ENCODE measurements around the gene CNTN5. TPM values are rescaled to one million over a fixed set of nuclear protein-coding genes. Genes with fewer than 3 reads are reported as not detected.

CNTN5 gene
- total RNA-seq, 4 donors from 2014 or later, result not detected

DNA sequence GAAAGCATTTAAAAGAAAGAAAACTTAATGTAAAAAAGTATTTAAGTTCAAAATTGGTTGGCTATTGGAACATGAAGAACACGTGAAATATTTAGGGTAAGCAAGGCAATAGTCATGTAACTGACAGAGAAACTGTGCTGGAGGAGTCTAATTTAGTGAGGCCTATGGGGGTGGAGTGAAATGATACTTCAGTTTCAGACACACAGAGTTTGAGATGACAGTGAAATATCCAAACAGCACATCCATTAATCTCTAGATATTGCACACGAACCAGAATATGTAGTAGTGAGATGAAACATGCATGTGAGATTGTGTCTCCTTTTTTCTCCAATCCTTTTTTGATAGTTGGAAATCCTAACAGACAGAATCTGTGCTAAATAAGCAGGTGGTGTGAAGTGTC, 739.0 kb downstream of the CNTN5 start:
- Histone ChIP-seq H3K4me1 (no peaks in the 10 kb centered on the region), H3K4me3 (no peak overlapping the region), H3K27me3 (no peaks in the 10 kb centered on the region), H3K36me3 (no peaks in the 10 kb centered on the region), H3K27ac (no peak overlapping the region), H3K9me3 (no peaks in the 10 kb centered on the region)
- WGBS, result 56% methylated on average over 2 of the region's 2 CpGs
- TF ChIP-seq POLR2AphosphoS5 (IDR thresholded peaks at IDR 0.05) (no peak), POLR2A (IDR thresholded peaks at IDR 0.05) (no peak), EP300 (IDR thresholded peaks at IDR 0.05) (no peak)
- TF ChIP-seq, protein P1, sequence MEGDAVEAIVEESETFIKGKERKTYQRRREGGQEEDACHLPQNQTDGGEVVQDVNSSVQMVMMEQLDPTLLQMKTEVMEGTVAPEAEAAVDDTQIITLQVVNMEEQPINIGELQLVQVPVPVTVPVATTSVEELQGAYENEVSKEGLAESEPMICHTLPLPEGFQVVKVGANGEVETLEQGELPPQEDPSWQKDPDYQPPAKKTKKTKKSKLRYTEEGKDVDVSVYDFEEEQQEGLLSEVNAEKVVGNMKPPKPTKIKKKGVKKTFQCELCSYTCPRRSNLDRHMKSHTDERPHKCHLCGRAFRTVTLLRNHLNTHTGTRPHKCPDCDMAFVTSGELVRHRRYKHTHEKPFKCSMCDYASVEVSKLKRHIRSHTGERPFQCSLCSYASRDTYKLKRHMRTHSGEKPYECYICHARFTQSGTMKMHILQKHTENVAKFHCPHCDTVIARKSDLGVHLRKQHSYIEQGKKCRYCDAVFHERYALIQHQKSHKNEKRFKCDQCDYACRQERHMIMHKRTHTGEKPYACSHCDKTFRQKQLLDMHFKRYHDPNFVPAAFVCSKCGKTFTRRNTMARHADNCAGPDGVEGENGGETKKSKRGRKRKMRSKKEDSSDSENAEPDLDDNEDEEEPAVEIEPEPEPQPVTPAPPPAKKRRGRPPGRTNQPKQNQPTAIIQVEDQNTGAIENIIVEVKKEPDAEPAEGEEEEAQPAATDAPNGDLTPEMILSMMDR (IDR thresholded peaks at IDR 0.05), result no peak
- DNase-seq (ENCODE audit: low spot score in 2 of 2), result no peak

GRCh38 chr11:99766811-99767210, 746.1 kb downstream of the CNTN5 start:
- 65% methylated on average over 3 of the region's 3 CpGs for WGBS

GRCh38 chr11:99773646-99774045, 752.9 kb downstream of the CNTN5 start:
- H3K9me3 ChIP-seq, result no peaks in the 10 kb centered on the region
- TF ChIP-seq POLR2A (IDR thresholded peaks at IDR 0.05) (no peak), POLR2AphosphoS5 (IDR thresholded peaks at IDR 0.05) (no peak), EP300 (IDR thresholded peaks at IDR 0.05) (no peak)
- TF ChIP-seq, protein P1 (IDR thresholded peaks at IDR 0.05), result no peak
- H3K4me3 ChIP-seq, result no peak overlapping the region
- 49% methylated on average over 5 of the region's 5 CpGs for WGBS
- no peak overlapping the region for H3K27ac ChIP-seq
- H3K36me3 ChIP-seq, result no peaks in the 10 kb centered on the region
- no peaks in the 10 kb centered on the region for H3K4me1 ChIP-seq
- no peak for DNase-seq (ENCODE audit: low spot score in 2 of 2)
- H3K27me3 ChIP-seq, result no peaks in the 10 kb centered on the region

More at GRCh38 chr11:99766811-99767210, 746.1 kb downstream of the CNTN5 start:
- Histone ChIP-seq H3K36me3 (no peaks in the 10 kb centered on the region), H3K27ac (no peak overlapping the region), H3K4me3 (no peak overlapping the region), H3K4me1 (no peaks in the 10 kb centered on the region), H3K27me3 (no peaks in the 10 kb centered on the region), H3K9me3 (no peaks in the 10 kb centered on the region)
- no peak for TF ChIP-seq POLR2A (IDR thresholded peaks at IDR 0.05)
- no peak for TF ChIP-seq POLR2AphosphoS5 (IDR thresholded peaks at IDR 0.05)
- TF ChIP-seq, protein P1 (IDR thresholded peaks at IDR 0.05), result no peak
- TF ChIP-seq EP300 (IDR thresholded peaks at IDR 0.05), result no peak
- no peak for DNase-seq (ENCODE audit: low spot score in 2 of 2)

GRCh38 chr11:99781074-99781473, 760.3 kb downstream of the CNTN5 start:
- Histone ChIP-seq H3K4me3 (no peak overlapping the region), H3K4me1 (no peaks in the 10 kb centered on the region), H3K9me3 (no peaks in the 10 kb centered on the region), H3K27ac (no peak overlapping the region), H3K27me3 (no peaks in the 10 kb centered on the region), H3K36me3 (no peaks in the 10 kb centered on the region)
- no peak for DNase-seq (ENCODE audit: low spot score in 2 of 2)
- TF ChIP-seq, protein P1 (IDR thresholded peaks at IDR 0.05), result no peak
- TF ChIP-seq POLR2A (IDR thresholded peaks at IDR 0.05) (no peak), EP300 (IDR thresholded peaks at IDR 0.05) (no peak), POLR2AphosphoS5 (IDR thresholded peaks at IDR 0.05) (no peak)

DNA sequence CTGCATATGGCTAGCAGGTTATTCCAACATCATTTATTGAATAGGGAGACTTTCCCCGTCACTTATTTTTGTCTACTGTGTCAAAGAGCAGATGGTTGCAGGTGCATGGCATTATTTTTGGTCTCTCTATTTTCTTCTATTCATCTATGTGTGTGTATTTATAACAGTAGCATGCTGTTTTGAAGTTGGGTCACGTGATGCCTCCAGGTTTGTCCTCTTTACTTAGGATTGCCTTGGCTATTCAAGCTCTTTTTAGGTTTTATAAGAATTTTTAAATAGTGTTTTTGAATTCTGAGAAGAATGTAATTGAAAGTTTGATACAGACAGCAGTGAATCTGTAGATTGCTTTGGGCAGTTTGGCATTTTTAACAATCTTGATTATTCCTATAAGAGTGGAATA, 770.6 kb downstream of the CNTN5 start:
- no peaks in the 10 kb centered on the region for H3K9me3 ChIP-seq
- H3K4me1 ChIP-seq, result no peaks in the 10 kb centered on the region
- no peaks in the 10 kb centered on the region for H3K36me3 ChIP-seq
- WGBS, result 29% methylated on average over 2 of the region's 2 CpGs
- no peaks in the 10 kb centered on the region for H3K27me3 ChIP-seq
- DNase-seq (ENCODE audit: low spot score in 2 of 2), result no peak
- H3K4me3 ChIP-seq, result no peak overlapping the region
- TF ChIP-seq POLR2A (IDR thresholded peaks at IDR 0.05) (no peak), EP300 (IDR thresholded peaks at IDR 0.05) (no peak), POLR2AphosphoS5 (IDR thresholded peaks at IDR 0.05) (no peak)
- TF ChIP-seq, protein P1 (IDR thresholded peaks at IDR 0.05), result no peak
- no peak overlapping the region for H3K27ac ChIP-seq

Measured in suprapubic skin (tissue), 4 donors.